Measurements from ENCODE around the gene IQSEC3. TPM values are rescaled to one million over a fixed set of nuclear protein-coding genes. Genes with fewer than 3 reads are reported as not detected.

Gene IQSEC3
- total RNA-seq, 3 donors from 2014 or later (not counting 1 experiment from before 2014, with no cell fraction given) = 4.4 to 7.1 (median 5.3) TPM

GRCh38 chr12:118591-118990 lies 52.0 kb downstream of the IQSEC3 start:
- no peak overlapping the region for H3K4me3 Mint-ChIP-seq
- no peaks in the 10 kb centered on the region for H3K4me1 Mint-ChIP-seq
- DNase-seq (no peak), ATAC-seq (no peak)
- Histone ChIP-seq H3K4me1 (ENCODE audit: control insufficient read depth, insufficient read depth, low read length) (no peaks in the 10 kb centered on the region), H3K9me3 (ENCODE audit: control insufficient read depth, insufficient read depth, low read length) (no peaks in the 10 kb centered on the region), H3K36me3 (ENCODE audit: control insufficient read depth, insufficient read depth, low read length) (no peaks in the 10 kb centered on the region), H3K27me3 (ENCODE audit: control insufficient read depth, insufficient read depth, low read length) (no peaks in the 10 kb centered on the region), H3K4me3 (ENCODE audit: low read length) (no peak overlapping the region), H3K27ac (ENCODE audit: low read length) (no peak overlapping the region)
- no peaks in the 10 kb centered on the region for H3K9me3 Mint-ChIP-seq
- intact Hi-C loops (cut with micrococcal nuclease) = no loop called here
- H3K36me3 Mint-ChIP-seq = no peaks in the 10 kb centered on the region
- H3K27ac Mint-ChIP-seq = no peak overlapping the region
- TF ChIP-seq CTCF (IDR thresholded peaks at IDR 0.05) = no peak
- H3K27me3 Mint-ChIP-seq (ENCODE audit: low read depth in 2 of 2) = peaks cover 13 to 25% of the 10 kb centered on the region in 2 donors
- 74% methylated on average over 4 of the region's 4 CpGs for WGBS (ENCODE audit: insufficient coverage)

GRCh38 chr12:120951-121350 lies 54.4 kb downstream of the IQSEC3 start:
- Histone ChIP-seq H3K4me1 (ENCODE audit: control insufficient read depth, insufficient read depth, low read length) (no peaks in the 10 kb centered on the region), H3K27ac (ENCODE audit: low read length) (no peak overlapping the region), H3K4me3 (ENCODE audit: low read length) (no peak overlapping the region), H3K27me3 (ENCODE audit: control insufficient read depth, insufficient read depth, low read length) (no peaks in the 10 kb centered on the region), H3K9me3 (ENCODE audit: control insufficient read depth, insufficient read depth, low read length) (no peaks in the 10 kb centered on the region), H3K36me3 (ENCODE audit: control insufficient read depth, insufficient read depth, low read length) (no peaks in the 10 kb centered on the region)
- H3K36me3 Mint-ChIP-seq = no peaks in the 10 kb centered on the region
- no peaks in the 10 kb centered on the region for H3K4me1 Mint-ChIP-seq
- DNase-seq (no peak), ATAC-seq (no peak)
- 59% methylated on average over 6 of the region's 6 CpGs for WGBS (ENCODE audit: insufficient coverage)
- H3K27ac Mint-ChIP-seq = no peak overlapping the region
- no peak for TF ChIP-seq CTCF (IDR thresholded peaks at IDR 0.05)
- no peaks in the 10 kb centered on the region for H3K9me3 Mint-ChIP-seq
- peaks cover 10 to 15% of the 10 kb centered on the region in 2 donors for H3K27me3 Mint-ChIP-seq (ENCODE audit: low read depth in 2 of 2)
- intact Hi-C loops (cut with micrococcal nuclease) = no loop called here
- no peak overlapping the region for H3K4me3 Mint-ChIP-seq

GRCh38 chr12:121647-122046 lies 55.1 kb downstream of the IQSEC3 start:
- no peaks in the 10 kb centered on the region for H3K27me3 ChIP-seq (ENCODE audit: control insufficient read depth, insufficient read depth, low read length)
- no peaks in the 10 kb centered on the region for H3K4me1 ChIP-seq (ENCODE audit: control insufficient read depth, insufficient read depth, low read length)
- Mint-ChIP-seq H3K4me3 (no peak overlapping the region), H3K4me1 (no peaks in the 10 kb centered on the region), H3K27me3 (ENCODE audit: low read depth in 2 of 2) (peaks cover 10 to 15% of the 10 kb centered on the region in 2 donors), H3K36me3 (no peaks in the 10 kb centered on the region), H3K9me3 (no peaks in the 10 kb centered on the region), H3K27ac (no peak overlapping the region)
- DNase-seq (no peak), ATAC-seq (no peak)
- 82% methylated on average over 11 of the region's 11 CpGs for WGBS (ENCODE audit: insufficient coverage)
- intact Hi-C loops (cut with micrococcal nuclease) = no loop called here
- no peaks in the 10 kb centered on the region for H3K9me3 ChIP-seq (ENCODE audit: control insufficient read depth, insufficient read depth, low read length)
- H3K27ac ChIP-seq (ENCODE audit: low read length) = no peak overlapping the region
- no peaks in the 10 kb centered on the region for H3K36me3 ChIP-seq (ENCODE audit: control insufficient read depth, insufficient read depth, low read length)
- H3K4me3 ChIP-seq (ENCODE audit: low read length) = no peak overlapping the region
- TF ChIP-seq CTCF (IDR thresholded peaks at IDR 0.05) = no peak

GRCh38 chr12:125075-125474 lies 58.5 kb downstream of the IQSEC3 start:
- peaks cover 4 to 11% of the 10 kb centered on the region in 2 donors for H3K27me3 Mint-ChIP-seq (ENCODE audit: low read depth in 2 of 2)
- H3K4me1 Mint-ChIP-seq = no peaks in the 10 kb centered on the region
- H3K36me3 Mint-ChIP-seq = no peaks in the 10 kb centered on the region
- H3K36me3 ChIP-seq (ENCODE audit: control insufficient read depth, insufficient read depth, low read length) = no peaks in the 10 kb centered on the region
- H3K27ac Mint-ChIP-seq = no peak overlapping the region
- no peaks in the 10 kb centered on the region for H3K9me3 Mint-ChIP-seq
- no peaks in the 10 kb centered on the region for H3K27me3 ChIP-seq (ENCODE audit: control insufficient read depth, insufficient read depth, low read length)
- H3K4me3 ChIP-seq (ENCODE audit: low read length) = no peak overlapping the region
- 98% methylated on average over 7 of the region's 7 CpGs for WGBS (ENCODE audit: insufficient coverage)
- no peak overlapping the region for H3K4me3 Mint-ChIP-seq
- H3K27ac ChIP-seq (ENCODE audit: low read length) = no peak overlapping the region
- no peak for TF ChIP-seq CTCF (IDR thresholded peaks at IDR 0.05)
- DNase-seq = no peak
- no peaks in the 10 kb centered on the region for H3K4me1 ChIP-seq (ENCODE audit: control insufficient read depth, insufficient read depth, low read length)
- no peaks in the 10 kb centered on the region for H3K9me3 ChIP-seq (ENCODE audit: control insufficient read depth, insufficient read depth, low read length)
- ATAC-seq = no peak
- intact Hi-C loops (cut with micrococcal nuclease) = no loop called here

Measured in natural killer cell (primary cell).